ENCODE data around the gene EPG5. TPM values are rescaled to one million over a fixed set of nuclear protein-coding genes. Genes with fewer than 3 reads are reported as not detected.
A peak's percentile ranks its signal among the peaks of the same experiment; 100 is the strongest.

The EPG5 gene
- total RNA-seq, 1 donor from 2014 or later, result 38.3 TPM

GRCh38 chr18:45838302-45839070 lies 128.6 kb downstream of the EPG5 start:
- ChIA-PET CTCF (interaction anchor here (1.5 kb wide), 1 partner anchor 173 kb away, joined by 7 read pairs; no protein-coding TSS in a partner anchor), POLR2A (no interaction called here)
- intact Hi-C loops (cut with micrococcal nuclease), result loop anchor here (2.0 to 5.0 kb wide), 2 partner anchors 40 to 171 kb away; no protein-coding TSS in a partner anchor
- peak overlapping the region; percentile 11 for H3K4me3 Mint-ChIP-seq
- H3K27me3 Mint-ChIP-seq, result peaks cover 51% of the 10 kb centered on the region
- no peak for TF ChIP-seq CTCF (IDR thresholded peaks at IDR 0.05)
- no peaks in the 10 kb centered on the region for H3K9me3 Mint-ChIP-seq
- H3K27ac Mint-ChIP-seq, result no peak overlapping the region
- DNase-seq, result no peak
- H3K36me3 Mint-ChIP-seq (ENCODE audit: low read depth), result no peaks in the 10 kb centered on the region
- ATAC-seq (ENCODE audit: low read depth), result no peak
- H3K4me1 Mint-ChIP-seq, result peaks cover 10% of the 10 kb centered on the region

GRCh38 chr18:45837283-45838070 lies 129.7 kb downstream of the EPG5 start:
- DNase-seq, result no peak
- Mint-ChIP-seq H3K27ac (no peak overlapping the region), H3K4me1 (peaks cover 10% of the 10 kb centered on the region), H3K27me3 (peaks cover 51% of the 10 kb centered on the region), H3K9me3 (no peaks in the 10 kb centered on the region), H3K36me3 (ENCODE audit: low read depth) (no peaks in the 10 kb centered on the region), H3K4me3 (no peak overlapping the region)
- ChIA-PET POLR2A (no interaction called here), CTCF (no interaction called here)
- intact Hi-C loops (cut with micrococcal nuclease), result loop anchor here (2.0 to 5.0 kb wide), 2 partner anchors 41 to 170 kb away; no protein-coding TSS in a partner anchor
- TF ChIP-seq CTCF (IDR thresholded peaks at IDR 0.05), result no peak
- ATAC-seq (ENCODE audit: low read depth), result peak; percentile 42

GRCh38 chr18:45836242-45837205 lies 130.6 kb downstream of the EPG5 start:
- no peak for ATAC-seq (ENCODE audit: low read depth)
- H3K27ac Mint-ChIP-seq, result no peak overlapping the region
- H3K9me3 Mint-ChIP-seq, result no peaks in the 10 kb centered on the region
- no peak for DNase-seq
- H3K36me3 Mint-ChIP-seq (ENCODE audit: low read depth), result no peaks in the 10 kb centered on the region
- intact Hi-C loops (cut with micrococcal nuclease), result loop anchor here (5.0 kb wide), 1 partner anchor 169 kb away; no protein-coding TSS in a partner anchor
- POLR2A ChIA-PET, result no interaction called here
- peaks cover 10% of the 10 kb centered on the region for H3K4me1 Mint-ChIP-seq
- CTCF ChIA-PET, result no interaction called here
- H3K27me3 Mint-ChIP-seq, result peaks cover 53% of the 10 kb centered on the region
- H3K4me3 Mint-ChIP-seq, result no peak overlapping the region
- no peak for TF ChIP-seq CTCF (IDR thresholded peaks at IDR 0.05)

GRCh38 chr18:45835057-45835636 lies 132.0 kb downstream of the EPG5 start:
- POLR2A ChIA-PET, result no interaction called here
- DNase-seq (no peak), ATAC-seq (ENCODE audit: low read depth) (no peak)
- intact Hi-C loops (cut with micrococcal nuclease), result loop anchor here (5.0 kb wide), 1 partner anchor 168 kb away; no protein-coding TSS in a partner anchor
- Mint-ChIP-seq H3K4me3 (no peak overlapping the region), H3K4me1 (peaks cover 10% of the 10 kb centered on the region), H3K27me3 (peaks cover 45% of the 10 kb centered on the region), H3K27ac (no peak overlapping the region), H3K36me3 (ENCODE audit: low read depth) (no peaks in the 10 kb centered on the region), H3K9me3 (no peaks in the 10 kb centered on the region)
- CTCF ChIA-PET, result interaction anchor here (1.0 kb wide), 1 partner anchor 44 kb away, joined by 3 read pairs; no protein-coding TSS in a partner anchor
- TF ChIP-seq CTCF (IDR thresholded peaks at IDR 0.05), result no peak

Data from activated B cell treated with CpG ODN at 0.5 μM for 24 hours (primary cell).